CD14-positive monocyte (primary cell): ENCODE measurements around the gene SLC25A25. TPM values are rescaled to one million over a fixed set of nuclear protein-coding genes. Genes with fewer than 3 reads are reported as not detected.

Source experiments
- DNase-seq, 3 donors: peaks; one replicate each; pipeline ENCODE4 v3.0.0-alpha.2; 2011 to 2022
- H2AFZ ChIP-seq: 2 replicates; pipeline ENCODE4 v1.6.0; 2012; ENCODE audit warnings: mild to moderate bottlenecking, low read depth, low read length, inconsistent platforms; ENCODE audit not compliant: insufficient read depth, poor library complexity, severe bottlenecking
- H3K27ac ChIP-seq, 2 donors: 1 replicate in 1 of 2; 2 replicates in 1 of 2; pipeline ENCODE4 v1.5.1; 2012 to 2013; ENCODE audit warnings: low read length in 2 of 2, control low read depth in 1 of 2, inconsistent platforms in 1 of 2, low read depth in 1 of 2, mild to moderate bottlenecking in 1 of 2
- H3K27me3 ChIP-seq, 2 donors: one replicate each; pipeline versions ENCODE4 v1.6.0 to v1.6.1; 2011 to 2013; ENCODE audit warnings: low read length in 2 of 2; ENCODE audit not compliant: control insufficient read depth in 2 of 2, insufficient read depth in 2 of 2
- H3K36me3 ChIP-seq, 2 donors: replicated peaks in 1 of 2; 1 replicate in 1 of 2; 2 replicates in 1 of 2; pipeline versions ENCODE4 v1.5.1 to v1.6.1; 2012 to 2013; ENCODE audit warnings: low read length in 2 of 2, control low read depth in 1 of 2, inconsistent platforms in 1 of 2, mild to moderate bottlenecking in 1 of 2; ENCODE audit not compliant: insufficient read depth in 2 of 2, control insufficient read depth in 1 of 2
- H3K4me1 ChIP-seq, 2 donors: 1 replicate in 1 of 2; 2 replicates in 1 of 2; pipeline versions ENCODE4 v1.5.1 to v1.6.1; 2012 to 2013; ENCODE audit warnings: low read length in 2 of 2, control low read depth in 1 of 2, inconsistent platforms in 1 of 2, mild to moderate bottlenecking in 1 of 2, moderate library complexity in 1 of 2; ENCODE audit not compliant: insufficient read depth in 2 of 2, control insufficient read depth in 1 of 2
- H3K4me2 ChIP-seq: replicated peaks from 2 replicates; pipeline ENCODE3; 2012; ENCODE audit warnings: low read length, moderate library complexity, mild to moderate bottlenecking; ENCODE audit not compliant: poor library complexity, severe bottlenecking; ENCODE audit errors: extremely low read depth
- H3K4me3 ChIP-seq, 3 experiments: fragments of 200-600 bp in 1 of 3; sonication (generic) in 1 of 3; replicated peaks in 1 of 3; 1 replicate in 2 of 3; 2 replicates in 1 of 3; pipeline ENCODE4 v1.5.1; 2011 to 2013; ENCODE audit warnings: low read length in 3 of 3, mild to moderate bottlenecking in 3 of 3, control low read depth in 2 of 3, low read depth in 2 of 3, inconsistent platforms in 1 of 3, moderate library complexity in 1 of 3
- H3K79me2 ChIP-seq: 2 replicates; pipeline ENCODE4 v1.6.0; 2012; ENCODE audit warnings: mild to moderate bottlenecking, control low read depth, inconsistent platforms, low read length, moderate library complexity; ENCODE audit not compliant: insufficient read depth
- H3K9ac ChIP-seq: 2 replicates; pipeline ENCODE4 v1.6.0; 2017; ENCODE audit warnings: low read length, mild to moderate bottlenecking; ENCODE audit not compliant: insufficient read depth, poor library complexity, severe bottlenecking
- H3K9me3 ChIP-seq, 2 donors: replicated peaks in 1 of 2; 1 replicate in 1 of 2; 2 replicates in 1 of 2; pipeline versions ENCODE4 v1.5.1 to v1.6.1; 2012 to 2013; ENCODE audit warnings: low read length in 2 of 2, control low read depth in 1 of 2; ENCODE audit not compliant: control insufficient read depth in 1 of 2, insufficient read depth in 1 of 2
- H4K20me1 ChIP-seq: 2 replicates; pipeline ENCODE4 v1.6.0; 2012; ENCODE audit warnings: mild to moderate bottlenecking, low read length, control low read depth, moderate library complexity; ENCODE audit not compliant: insufficient read depth
- H3K27ac Mint-ChIP-seq, 7 donors: one replicate each; pipeline ENCODE4 v1.8.0; 2020; ENCODE audit warnings: mild to moderate bottlenecking in 7 of 7, mixed read lengths in 7 of 7, moderate library complexity in 6 of 7, inconsistent platforms in 2 of 7
- H3K27me3 Mint-ChIP-seq, 3 donors: one replicate each; pipeline ENCODE4 v1.8.0; 2021 to 2022; ENCODE audit warnings: low read depth in 3 of 3, mild to moderate bottlenecking in 3 of 3, mixed read lengths in 3 of 3, moderate library complexity in 3 of 3, inconsistent platforms in 1 of 3
- H3K36me3 Mint-ChIP-seq, 2 donors: one replicate each; pipeline ENCODE4 v1.8.0; 2020; ENCODE audit warnings: mixed read lengths in 2 of 2, inconsistent platforms in 1 of 2, mild to moderate bottlenecking in 1 of 2
- H3K4me1 Mint-ChIP-seq: one replicate; pipeline ENCODE4 v1.8.0; 2020; ENCODE audit warnings: mild to moderate bottlenecking, mixed read lengths
- H3K4me3 Mint-ChIP-seq, 2 donors: one replicate each; pipeline ENCODE4 v1.8.0; 2020; ENCODE audit warnings: mild to moderate bottlenecking in 2 of 2, mixed read lengths in 2 of 2, moderate library complexity in 1 of 2
- H3K9me3 Mint-ChIP-seq, 7 donors: one replicate each; pipeline ENCODE4 v1.8.0; 2020 to 2022; ENCODE audit warnings: mixed read lengths in 7 of 7, mild to moderate bottlenecking in 6 of 7, moderate library complexity in 6 of 7, inconsistent platforms in 2 of 7
- WGBS: methylation state at CpG from one replicate; pipeline ENCODE4 v1.1.5; 2013; ENCODE audit warnings: missing lambda C conversion rate; ENCODE audit not compliant: insufficient coverage; 5-methylcytosine and 5-hydroxymethylcytosine counted together
- intact Hi-C, 2 donors: fragments of 100-400 bp; cut with micrococcal nuclease; formaldehyde crosslinking; loops; one replicate each; pipeline versions ENCODE4 v1.15.0 to v1.15.1; 2023
- polyA plus RNA-seq, 3 donors: library from polyadenylated mRNA; depleted of rRNA in 1 of 3; unstranded in 2 of 3; stranded (reverse) in 1 of 3; fragments of 300-500 nt in 2 of 3; fragments of >200 nt in 1 of 3; fragmentation: Illumina TruSeq in 2 of 3; gene quantifications; 1 replicate in 2 of 3; 2 replicates in 1 of 3; pipeline ENCODE4 v1.2.3, GENCODE V29; 2012 to 2021
- TF ChIP-seq, protein P1 (sequence below): fragments of 200-600 bp; IDR thresholded peaks from one replicate; pipeline ENCODE4 v1.8.0; 2022; ENCODE audit warnings: antibody characterized with exemption, mild to moderate bottlenecking

The SLC25A25 gene
- polyA plus RNA-seq, 3 donors, result 5.1 to 43.3 (median 6.3) TPM

DNA sequence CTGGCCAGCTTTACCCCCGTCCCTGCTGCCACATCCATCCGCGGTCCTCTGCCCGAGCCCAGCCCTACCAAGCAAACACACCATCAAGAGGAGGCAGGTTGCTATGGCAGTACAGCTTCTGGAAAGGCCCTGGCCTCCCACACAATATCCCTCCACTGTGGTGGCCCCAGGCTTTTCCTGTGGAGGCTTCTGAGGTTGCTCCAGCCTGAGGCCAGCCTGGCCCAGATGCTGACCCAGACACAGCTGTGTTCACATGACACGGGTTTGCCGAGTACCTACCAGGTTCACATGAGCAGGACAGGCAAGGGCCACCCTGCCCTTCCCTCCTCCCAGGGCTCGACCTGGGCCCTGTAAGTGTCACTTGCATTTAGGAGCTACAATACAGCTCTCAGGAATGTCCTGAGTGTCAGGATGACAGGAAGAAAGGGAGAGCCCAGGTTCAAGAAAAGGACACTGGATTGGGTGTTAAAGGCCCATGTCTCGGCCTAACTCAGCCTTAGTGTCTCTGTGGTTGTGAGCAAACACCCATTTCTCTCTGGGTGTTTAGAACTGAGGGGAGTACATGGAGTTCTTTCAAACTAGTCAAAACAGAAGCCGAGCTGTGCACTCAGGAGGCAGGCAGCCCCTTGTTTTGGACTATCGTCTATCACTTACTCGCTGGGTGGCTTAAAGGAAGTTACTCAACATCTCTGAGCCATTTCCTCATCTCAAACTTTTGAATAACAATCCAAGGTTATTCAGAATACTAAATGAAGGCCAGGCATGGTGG lies 41.1 kb upstream of the SLC25A25 start:
- Histone ChIP-seq H4K20me1 (no peaks in the 10 kb centered on the region), H3K79me2 (no peaks in the 10 kb centered on the region), H3K9me3 (no peaks in the 10 kb centered on the region), H3K4me2 (peak overlapping the region; percentile 62), H2AFZ (peak overlapping the region; percentile 67), H3K4me3 (peak overlapping the region in 1 of 3 experiments; percentile 49), H3K36me3 (no peaks in the 10 kb centered on the region), H3K27me3 (peaks cover 0 to 2% of the 10 kb centered on the region in 2 donors), H3K27ac (peak overlapping the region; percentile 31 to 78), H3K4me1 (peaks cover 29 to 36% of the 10 kb centered on the region in 2 donors), H3K9ac (peak overlapping the region; percentile 19)
- Mint-ChIP-seq H3K36me3 (no peaks in the 10 kb centered on the region), H3K9me3 (no peaks in the 10 kb centered on the region), H3K4me1 (peaks cover 49% of the 10 kb centered on the region), H3K27ac (peak overlapping the region; percentile 63 to 90 (median 82)), H3K27me3 (peaks cover 8 to 12% (median 8%) of the 10 kb centered on the region in 3 donors), H3K4me3 (peak overlapping the region in 1 of 2 donors; percentile 26)
- peak; percentile 42 to 76 (median 71) for DNase-seq
- TF ChIP-seq, protein P1, sequence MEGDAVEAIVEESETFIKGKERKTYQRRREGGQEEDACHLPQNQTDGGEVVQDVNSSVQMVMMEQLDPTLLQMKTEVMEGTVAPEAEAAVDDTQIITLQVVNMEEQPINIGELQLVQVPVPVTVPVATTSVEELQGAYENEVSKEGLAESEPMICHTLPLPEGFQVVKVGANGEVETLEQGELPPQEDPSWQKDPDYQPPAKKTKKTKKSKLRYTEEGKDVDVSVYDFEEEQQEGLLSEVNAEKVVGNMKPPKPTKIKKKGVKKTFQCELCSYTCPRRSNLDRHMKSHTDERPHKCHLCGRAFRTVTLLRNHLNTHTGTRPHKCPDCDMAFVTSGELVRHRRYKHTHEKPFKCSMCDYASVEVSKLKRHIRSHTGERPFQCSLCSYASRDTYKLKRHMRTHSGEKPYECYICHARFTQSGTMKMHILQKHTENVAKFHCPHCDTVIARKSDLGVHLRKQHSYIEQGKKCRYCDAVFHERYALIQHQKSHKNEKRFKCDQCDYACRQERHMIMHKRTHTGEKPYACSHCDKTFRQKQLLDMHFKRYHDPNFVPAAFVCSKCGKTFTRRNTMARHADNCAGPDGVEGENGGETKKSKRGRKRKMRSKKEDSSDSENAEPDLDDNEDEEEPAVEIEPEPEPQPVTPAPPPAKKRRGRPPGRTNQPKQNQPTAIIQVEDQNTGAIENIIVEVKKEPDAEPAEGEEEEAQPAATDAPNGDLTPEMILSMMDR, result no peak
- intact Hi-C loops, result no loop called here
- 32% methylated on average over 7 of the region's 11 CpGs for WGBS

DNA sequence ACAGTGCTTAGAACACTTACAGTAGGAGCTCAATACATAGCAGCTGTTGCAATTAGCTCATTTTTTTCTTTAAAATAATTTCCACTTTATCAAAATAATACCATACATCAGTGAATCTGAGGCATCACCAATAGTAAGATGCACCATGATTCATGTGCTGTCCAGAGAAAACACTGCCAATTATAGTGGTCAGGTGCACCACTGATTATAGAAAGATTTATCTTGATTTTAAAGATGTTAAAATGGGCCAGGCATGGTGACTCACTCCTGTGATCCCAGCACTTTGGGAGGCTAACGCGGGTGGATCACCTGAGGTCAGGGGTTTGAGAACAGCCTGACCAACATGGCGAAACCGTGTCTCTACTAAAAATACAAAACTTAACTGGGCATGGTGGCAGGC lies 40.3 kb upstream of the SLC25A25 start:
- peak overlapping the region in 1 of 3 experiments; percentile 49 for H3K4me3 ChIP-seq
- no peak for DNase-seq
- H3K4me1 ChIP-seq, result peaks cover 24 to 36% of the 10 kb centered on the region in 2 donors
- H3K27ac ChIP-seq, result peak overlapping the region in 1 of 2 donors; percentile 78
- no peaks in the 10 kb centered on the region for H3K9me3 Mint-ChIP-seq
- peaks cover 5 to 12% (median 8%) of the 10 kb centered on the region in 3 donors for H3K27me3 Mint-ChIP-seq
- H3K4me3 Mint-ChIP-seq, result no peak overlapping the region
- 83% methylated on average over 4 of the region's 4 CpGs for WGBS
- H3K9ac ChIP-seq, result no peak overlapping the region
- no peak overlapping the region for H2AFZ ChIP-seq
- H3K27me3 ChIP-seq, result peaks cover 0 to 2% of the 10 kb centered on the region in 2 donors
- TF ChIP-seq, protein P1, result no peak
- no peaks in the 10 kb centered on the region for H3K36me3 ChIP-seq
- intact Hi-C loops, result no loop called here
- no peaks in the 10 kb centered on the region for H3K79me2 ChIP-seq
- H3K36me3 Mint-ChIP-seq, result no peaks in the 10 kb centered on the region
- no peak overlapping the region for H3K27ac Mint-ChIP-seq
- peaks cover 44% of the 10 kb centered on the region for H3K4me1 Mint-ChIP-seq
- peak overlapping the region; percentile 62 for H3K4me2 ChIP-seq
- H3K9me3 ChIP-seq, result no peaks in the 10 kb centered on the region
- no peaks in the 10 kb centered on the region for H4K20me1 ChIP-seq
